Left ventricle myocardium superior (tissue), 1 donor: ENCODE measurements around the gene RASIP1. TPM values are rescaled to one million over a fixed set of nuclear protein-coding genes. Genes with fewer than 3 reads are reported as not detected.

Experiments used
- total RNA-seq: library from RNA; stranded (reverse); fragmentation: NEBNext Ultra II Directional; extraction: Animal tissue kit (Norgen Biotek cat#: 25700); gene quantifications from one replicate; pipeline ENCODE4 v1.2.1, GENCODE V29; 2021
- donor health status: DM: no; HTN: yes; CAD: no; lungs with severe emphysema.

The RASIP1 gene
- total RNA-seq, 1 donor from 2014 or later, result 13.7 TPM

Other genes with a start within 250 kb of the RASIP1 start
- gene LMTK3, start 228.8 kb downstream of the RASIP1 start, total RNA-seq, result 1.4 TPM
- gene SULT2B1, start 188.4 kb downstream of the RASIP1 start, total RNA-seq, result 0.35 TPM
- not detected for gene SPACA4, start 133.9 kb downstream of the RASIP1 start, total RNA-seq
- gene FAM83E, start 125.5 kb downstream of the RASIP1 start, total RNA-seq, result not detected
- gene RPL18, start 121.4 kb downstream of the RASIP1 start, total RNA-seq, result 554 TPM
- 7.2 TPM for gene SPHK2, start 121.1 kb downstream of the RASIP1 start, total RNA-seq
- 22.8 TPM for gene DBP, start 103.2 kb downstream of the RASIP1 start, total RNA-seq
- 6.3 TPM for gene CA11, start 94.4 kb downstream of the RASIP1 start, total RNA-seq
- not detected for gene NTN5, start 67.6 kb downstream of the RASIP1 start, total RNA-seq
- not detected for gene FUT2, start 44.6 kb downstream of the RASIP1 start, total RNA-seq
- 3.0 TPM for gene MAMSTR, start 20.9 kb downstream of the RASIP1 start, total RNA-seq
- gene IZUMO1, start 6.3 kb upstream of the RASIP1 start, total RNA-seq, result 1.0 TPM
- gene FUT1, start 12.0 kb upstream of the RASIP1 start, total RNA-seq, result 1.6 TPM
- gene FGF21, start 14.9 kb upstream of the RASIP1 start, total RNA-seq, result not detected
- 64.6 TPM for gene BCAT2, start 70.4 kb upstream of the RASIP1 start, total RNA-seq
- gene HSD17B14, start 95.9 kb upstream of the RASIP1 start, total RNA-seq, result 1.2 TPM
- 22.2 TPM for gene PLEKHA4, start 128.0 kb upstream of the RASIP1 start, total RNA-seq
- gene PPP1R15A, start 131.8 kb upstream of the RASIP1 start, total RNA-seq, result 63.0 TPM
- not detected for gene TULP2, start 158.1 kb upstream of the RASIP1 start, total RNA-seq
- gene NUCB1, start 159.7 kb upstream of the RASIP1 start, total RNA-seq, result 265 TPM
- not detected for gene DHDH, start 193.1 kb upstream of the RASIP1 start, total RNA-seq
- 22.0 TPM for gene BAX, start 214.3 kb upstream of the RASIP1 start, total RNA-seq
- gene FTL, start 224.7 kb upstream of the RASIP1 start, total RNA-seq, result 684 TPM